ENCODE data around the gene MAP2K3. TPM values are rescaled to one million over a fixed set of nuclear protein-coding genes. Genes with fewer than 3 reads are reported as not detected.

The MAP2K3 gene
- total and polyA plus RNA-seq, 2 of the 8 experiments (the other 6 are each of a cell fraction or from before 2014, with no cell fraction given), result 16.9 to 33.5 TPM

- Histone ChIP-seq H3K79me1 (ENCODE audit: low read depth, low read length) (no peaks in the 10 kb centered on the region), H3K36me3 (ENCODE audit: control insufficient read depth in 2 of 4, insufficient read depth in 4 of 4, low read length in 3 of 4) (peaks cover 0 to 5% (median under 1%) of the 10 kb centered on the region in 4 experiments; a peak in 3 of 8 replicates), H4K8ac (ENCODE audit: extremely low read depth, insufficient read depth, low read length) (no peak overlapping the region), H2BK15ac (ENCODE audit: low read length) (no peak overlapping the region), H3K27me3 (replicated peaks in 1 of 4; ENCODE audit: control insufficient read depth in 3 of 4, extremely low read depth in 1 of 4, insufficient read depth in 3 of 4, low read length in 3 of 4) (no peaks in the 10 kb centered on the region), H2BK5ac (ENCODE audit: low read depth, low read length) (no peak overlapping the region; the same call in 1 of the 2 replicates), H3K23me2 (ENCODE audit: low read depth, low read length) (no peaks in the 10 kb centered on the region), H4K5ac (ENCODE audit: insufficient read length, low read depth, low read length) (no peak overlapping the region), H3K9ac (replicated peaks in 1 of 4; ENCODE audit: extremely low read depth in 1 of 4, low read depth in 3 of 4, low read length in 3 of 4) (no peak overlapping the region), H3K4me2 (ENCODE audit: insufficient read depth in 1 of 2, low read depth in 2 of 2, low read length in 2 of 2) (no peak overlapping the region), H3K27ac (ENCODE audit: low read depth, low read length) (no peak overlapping the region), H4K91ac (replicated peaks; ENCODE audit: insufficient read length, low read length) (no peak overlapping the region), H2AK5ac (ENCODE audit: low read depth, low read length) (no peak overlapping the region), H3K4ac (replicated peaks; ENCODE audit: insufficient read length, low read depth, low read length) (no peak overlapping the region), H3K9me3 (ENCODE audit: insufficient read depth in 2 of 2, low read depth in 1 of 2, low read length in 1 of 2) (peaks cover 16 to 54% of the 10 kb centered on the region in 2 experiments), H2BK120ac (replicated peaks; ENCODE audit: low read depth, low read length) (no peak overlapping the region), H3K14ac (ENCODE audit: insufficient read length) (no peak overlapping the region), H3K4me1 (replicated peaks in 1 of 4; ENCODE audit: control insufficient read depth in 3 of 4, insufficient read depth in 4 of 4, low read length in 3 of 4) (no peaks in the 10 kb centered on the region), H2AFZ (ENCODE audit: low read length) (no peak overlapping the region), H2BK20ac (ENCODE audit: low read length) (no peak overlapping the region), H4K20me1 (replicated peaks in 1 of 2; ENCODE audit: control insufficient read depth in 1 of 2, insufficient read depth in 2 of 2, low read length in 2 of 2) (peaks cover 0 to 3% of the 10 kb centered on the region in 2 experiments), H3K23ac (ENCODE audit: insufficient read length) (no peak overlapping the region), H3K4me3 (ENCODE audit: extremely low read depth in 1 of 4, insufficient read depth in 2 of 4, low read depth in 3 of 4, low read length in 4 of 4) (no peak overlapping the region), H3K18ac (ENCODE audit: extremely low read depth, low read length) (no peak overlapping the region), H3K79me2 (ENCODE audit: control insufficient read depth in 1 of 2, insufficient read depth in 2 of 2, low read length in 2 of 2) (no peaks in the 10 kb centered on the region), H3K56ac (replicated peaks; ENCODE audit: insufficient read length, low read depth, low read length) (no peak overlapping the region), H2BK12ac (ENCODE audit: low read depth, low read length) (no peak overlapping the region)
- ChIA-PET POLR2A (ENCODE audit: partially characterized antibody) (no interaction called here), CTCF (ENCODE audit: partially characterized antibody) (no interaction called here)
- DNase-seq (ENCODE audit: low read depth in 1 of 2, low spot score in 2 of 2) (no peak), FAIRE-seq (no peak)
- peak; percentile 5; the same call in 1 of the 2 replicates for TF ChIP-seq POU5F1 (IDR thresholded peaks at IDR 0.05; ENCODE audit: low read depth, low read length)
- TF ChIP-seq TBP (IDR thresholded peaks at IDR 0.05; ENCODE audit: low read depth, low read length), result no peak
- TF ChIP-seq PHF8 (conservative IDR thresholded peaks at IDR 0.05; ENCODE audit: low read depth, low read length), result no peak
- 82% methylated on average over 8 of the region's 8 CpGs; no CpG with 5 or more reads in 1 of the 2 experiments for WGBS, 2 experiments (ENCODE audit: extremely low coverage in 1 of 2, insufficient coverage in 1 of 2, insufficient read length in 1 of 2, insufficient replicate concordance in 2 of 2, low coverage in 1 of 2, low lambda C conversion rate in 2 of 2, missing lambda C conversion rate in 1 of 2)
These were observed 19.0 kb downstream of the MAP2K3 start for GRCh38 chr17:21303441-21304065.
